Hepatocyte (in vitro differentiated cells): ENCODE data around the gene CD58.

Experiments
- EZH2 ChIP-seq: fragments of 200-600 bp; sonication (generic); IDR thresholded peaks from 2 replicates; pipeline ENCODE4 v1.6.1; 2016; ENCODE audit warnings: antibody characterized with exemption, mild to moderate bottlenecking, borderline replicate concordance
- TF ChIP-seq, protein P1 (sequence below): fragments of 200-600 bp; sonication (generic); IDR thresholded peaks from 2 replicates; pipeline ENCODE4 v1.5.1; 2016; ENCODE audit warnings: antibody characterized with exemption, mild to moderate bottlenecking; ENCODE audit not compliant: poor library complexity

DNA sequence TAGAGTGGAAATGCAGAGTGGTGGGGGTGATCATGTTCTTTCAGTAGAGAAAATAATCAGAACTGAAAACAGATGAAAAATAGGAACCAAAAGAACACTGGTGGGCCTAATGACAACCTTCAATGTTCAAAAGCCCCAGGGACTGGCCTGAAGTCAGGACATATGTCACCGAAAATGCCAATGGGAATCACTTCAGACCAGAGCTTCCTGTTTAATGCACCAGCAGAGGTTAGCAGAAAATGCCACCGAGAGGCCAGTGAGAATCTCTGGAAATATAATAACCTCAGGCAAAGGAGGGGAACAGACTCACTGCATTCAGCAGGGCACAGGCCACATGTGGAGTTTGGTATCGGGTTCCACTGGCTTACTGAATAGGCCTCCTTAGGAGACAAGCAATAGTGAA is 15.9 kb upstream of the CD58 start:
- TF ChIP-seq, protein P1, sequence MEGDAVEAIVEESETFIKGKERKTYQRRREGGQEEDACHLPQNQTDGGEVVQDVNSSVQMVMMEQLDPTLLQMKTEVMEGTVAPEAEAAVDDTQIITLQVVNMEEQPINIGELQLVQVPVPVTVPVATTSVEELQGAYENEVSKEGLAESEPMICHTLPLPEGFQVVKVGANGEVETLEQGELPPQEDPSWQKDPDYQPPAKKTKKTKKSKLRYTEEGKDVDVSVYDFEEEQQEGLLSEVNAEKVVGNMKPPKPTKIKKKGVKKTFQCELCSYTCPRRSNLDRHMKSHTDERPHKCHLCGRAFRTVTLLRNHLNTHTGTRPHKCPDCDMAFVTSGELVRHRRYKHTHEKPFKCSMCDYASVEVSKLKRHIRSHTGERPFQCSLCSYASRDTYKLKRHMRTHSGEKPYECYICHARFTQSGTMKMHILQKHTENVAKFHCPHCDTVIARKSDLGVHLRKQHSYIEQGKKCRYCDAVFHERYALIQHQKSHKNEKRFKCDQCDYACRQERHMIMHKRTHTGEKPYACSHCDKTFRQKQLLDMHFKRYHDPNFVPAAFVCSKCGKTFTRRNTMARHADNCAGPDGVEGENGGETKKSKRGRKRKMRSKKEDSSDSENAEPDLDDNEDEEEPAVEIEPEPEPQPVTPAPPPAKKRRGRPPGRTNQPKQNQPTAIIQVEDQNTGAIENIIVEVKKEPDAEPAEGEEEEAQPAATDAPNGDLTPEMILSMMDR = no peak
- no peak for TF ChIP-seq EZH2
